Ishikawa (cell line): ENCODE measurements around the gene MEIS1.

ENCODE experiments used
- CEBPB ChIP-seq: IDR thresholded peaks from 2 replicates; pipeline ENCODE4 v1.6.1; 2012
- EGR1 ChIP-seq: IDR thresholded peaks from 2 replicates; pipeline ENCODE4 v1.6.1; 2012
- EP300 ChIP-seq: IDR thresholded peaks from 2 replicates; pipeline ENCODE4 v1.6.1; 2012; ENCODE audit warnings: borderline replicate concordance
- MAX ChIP-seq: IDR thresholded peaks from 2 replicates; pipeline ENCODE4 v1.6.1; 2012
- RAD21 ChIP-seq: IDR thresholded peaks from 2 replicates; pipeline ENCODE4 v1.6.1; 2012; ENCODE audit warnings: low read depth
- TAF1 ChIP-seq: IDR thresholded peaks from 2 replicates; pipeline ENCODE4 v1.6.1; 2012; ENCODE audit warnings: low read depth, mild to moderate bottlenecking
- TEAD4 ChIP-seq: IDR thresholded peaks from 2 replicates; pipeline ENCODE4 v1.6.1; 2012
- ZBTB7A ChIP-seq: IDR thresholded peaks from 2 replicates; pipeline ENCODE4 v1.6.1; 2012; ENCODE audit warnings: low read depth

- TF ChIP-seq TAF1, result no peak
- no peak for TF ChIP-seq MAX
- no peak for TF ChIP-seq RAD21
- no peak for TF ChIP-seq EP300
- no peak for TF ChIP-seq EGR1
- no peak for TF ChIP-seq ZBTB7A
- no peak for TF ChIP-seq TEAD4
- no peak for TF ChIP-seq CEBPB
These were observed 2.3 kb downstream of the MEIS1 start for GRCh38 chr2:66437109-66437690.
